ENCODE data around the gene KCNMA1.

- no peak for TF ChIP-seq POLR2A (IDR thresholded peaks at IDR 0.05; ENCODE audit: low read depth)
- no peak for TF ChIP-seq CTCF (IDR thresholded peaks at IDR 0.05)
- no peak for TF ChIP-seq EP300 (IDR thresholded peaks at IDR 0.05)
- TF ChIP-seq POLR2AphosphoS5 (IDR thresholded peaks at IDR 0.05) = peak; percentile 41 to 70
These were observed 231.8 kb downstream of the KCNMA1 start for GRCh38 chr10:77405771-77406241.
